ENCODE data around the gene C2orf92. TPM values are rescaled to one million over a fixed set of nuclear protein-coding genes. Genes with fewer than 3 reads are reported as not detected.

Gene C2orf92
- total and polyA plus RNA-seq, 2 donors (not counting 3 experiments of a cell fraction or from before 2014, with no cell fraction given): 1.8 to 7.9 TPM

- intact Hi-C loops (cut with micrococcal nuclease) (no loop called here), dilution Hi-C loops (cut with MboI; ENCODE audit: extremely low pct_ligation_motif_present, low sequenced_read_pairs) (no loop called here)
- H3K27ac ChIP-seq (ENCODE audit: insufficient read depth, low read depth, low read length): no peak overlapping the region
- POLR2A ChIA-PET: no interaction called here
- no peaks in the 10 kb centered on the region for H3K79me2 ChIP-seq (ENCODE audit: control insufficient read depth, insufficient read depth, low read length)
- H3K27me3 ChIP-seq (ENCODE audit: control insufficient read depth in 2 of 2, insufficient read depth in 2 of 2, low read length in 2 of 2): no peaks in the 10 kb centered on the region
- no peak overlapping the region for H3K4me3 ChIP-seq (replicated peaks in 1 of 3; ENCODE audit: insufficient read depth in 1 of 3, low read depth in 1 of 3, low read length in 3 of 3)
- H3K9me1 ChIP-seq (replicated peaks; ENCODE audit: control insufficient read depth, extremely low read depth, insufficient read depth, low read length): no peaks in the 10 kb centered on the region
- H4K20me1 ChIP-seq (replicated peaks; ENCODE audit: control insufficient read depth, extremely low read depth, insufficient read depth, low read length): no peaks in the 10 kb centered on the region
- no peak overlapping the region for H3K9ac ChIP-seq (replicated peaks; ENCODE audit: extremely low read depth, insufficient read depth, low read length)
- no peak for TF ChIP-seq MAX (IDR thresholded peaks at IDR 0.05; ENCODE audit: insufficient read depth, insufficient read length)
- TF ChIP-seq FOS (IDR thresholded peaks at IDR 0.05; ENCODE audit: borderline replicate concordance, insufficient read depth, low read length): no peak
- TF ChIP-seq POLR2AphosphoS5 (IDR thresholded peaks at IDR 0.05; ENCODE audit: insufficient read depth, low read depth, low read length): no peak
- TF ChIP-seq GATA2 (IDR thresholded peaks at IDR 0.05; ENCODE audit: insufficient read depth, insufficient read length, low read depth, low read length): no peak
- no peak for TF ChIP-seq CTCF (IDR thresholded peaks at IDR 0.05; ENCODE audit: extremely low read depth in 1 of 2, insufficient read depth in 1 of 2, low read depth in 1 of 2, low read length in 2 of 2)
- CTCF ChIA-PET: no interaction called here
- H3K36me3 ChIP-seq (ENCODE audit: control insufficient read depth in 2 of 2, extremely low read depth in 1 of 2, insufficient read depth in 2 of 2, low read length in 2 of 2): no peaks in the 10 kb centered on the region
- BruUV-seq (replicated peaks): no TSS peak
- no peak overlapping the region for H2AFZ ChIP-seq (ENCODE audit: low read depth, low read length)
- no peak for DNase-seq (ENCODE audit: low read depth, low spot score)
- no peaks in the 10 kb centered on the region for H3K4me1 ChIP-seq (ENCODE audit: control insufficient read depth, extremely low read depth, insufficient read depth, low read length)
- no peak for FAIRE-seq
- no peaks in the 10 kb centered on the region for H3K9me3 ChIP-seq (replicated peaks; ENCODE audit: control insufficient read depth, insufficient read depth, low read length)
- no peak overlapping the region for H3K4me2 ChIP-seq (ENCODE audit: insufficient read depth, low read length)
Observed at GRCh38 chr2:97733341-97734035, 64.0 kb downstream of the C2orf92 start.

Measured in endothelial cell of umbilical vein (primary cell).